ENCODE measurements around the gene HOXC6. TPM values are rescaled to one million over a fixed set of nuclear protein-coding genes. Genes with fewer than 3 reads are reported as not detected.

HOXC6 gene
- total RNA-seq, 5 donors from 2014 or later (not counting 1 experiment from before 2014, with no cell fraction given): not detected

- no peak overlapping the region for H3K4me3 Mint-ChIP-seq
- H3K9me3 Mint-ChIP-seq: no peaks in the 10 kb centered on the region
- Histone ChIP-seq H3K36me3 (ENCODE audit: control insufficient read depth in 2 of 2, extremely low read depth in 1 of 2, insufficient read depth in 1 of 2, low read length in 1 of 2) (no peaks in the 10 kb centered on the region), H3K4me1 (ENCODE audit: control insufficient read depth in 1 of 2, extremely low read depth in 1 of 2, insufficient read depth in 2 of 2, low read length in 2 of 2) (peaks cover 0 to 40% of the 10 kb centered on the region in 2 experiments), H3K27me3 (replicated peaks in 1 of 2; ENCODE audit: control insufficient read depth in 2 of 2, extremely low read depth in 1 of 2, insufficient read depth in 2 of 2, low read length in 1 of 2) (peaks cover 17 to 99% of the 10 kb centered on the region in 2 experiments), H3K27ac (ENCODE audit: low read length) (no peak overlapping the region), H3K9me3 (no peaks in the 10 kb centered on the region), H3K4me3 (ENCODE audit: control insufficient read depth in 1 of 2, extremely low read depth in 1 of 2, low read length in 1 of 2) (no peak overlapping the region)
- peaks cover 16 to 38% (median 28%) of the 10 kb centered on the region in 3 donors for H3K4me1 Mint-ChIP-seq
- 11% methylated on average over 17 of the region's 26 CpGs for WGBS (ENCODE audit: insufficient coverage)
- POLR2A ChIA-PET: no interaction called here
- CTCF ChIA-PET: no interaction called here
- no peak for DNase-seq
- H3K27ac Mint-ChIP-seq: peak overlapping the region in 1 of 2 donors; percentile 36
- peaks cover 86 to 92% of the 10 kb centered on the region in 2 donors for H3K27me3 Mint-ChIP-seq
- H3K36me3 Mint-ChIP-seq: no peaks in the 10 kb centered on the region
- no peak for ATAC-seq (replicated peaks in 1 of 4)
Observed at GRCh38 chr12:53982648-53983567, 45.3 kb upstream of the HOXC6 start.

- ChIA-PET CTCF (no interaction called here), POLR2A (no interaction called here)
- Mint-ChIP-seq H3K4me3 (peak overlapping the region in 1 of 3 donors; percentile 17), H3K9me3 (no peaks in the 10 kb centered on the region), H3K27ac (peak overlapping the region in 1 of 2 donors; percentile 36), H3K36me3 (no peaks in the 10 kb centered on the region), H3K27me3 (peaks cover 86 to 93% of the 10 kb centered on the region in 2 donors), H3K4me1 (peaks cover 16 to 44% (median 30%) of the 10 kb centered on the region in 3 donors)
- ATAC-seq (replicated peaks in 1 of 4) (no peak), DNase-seq (no peak)
- no peak overlapping the region for H3K4me3 ChIP-seq (ENCODE audit: control insufficient read depth in 1 of 2, extremely low read depth in 1 of 2, low read length in 1 of 2)
- H3K27me3 ChIP-seq (replicated peaks in 1 of 2; ENCODE audit: control insufficient read depth in 2 of 2, extremely low read depth in 1 of 2, insufficient read depth in 2 of 2, low read length in 1 of 2): peaks cover 15 to 98% of the 10 kb centered on the region in 2 experiments
- H3K36me3 ChIP-seq (ENCODE audit: control insufficient read depth in 2 of 2, extremely low read depth in 1 of 2, insufficient read depth in 1 of 2, low read length in 1 of 2): no peaks in the 10 kb centered on the region
- no peak overlapping the region for H3K27ac ChIP-seq (ENCODE audit: low read length)
- H3K9me3 ChIP-seq: no peaks in the 10 kb centered on the region
- peaks cover 0 to 37% of the 10 kb centered on the region in 2 experiments for H3K4me1 ChIP-seq (ENCODE audit: control insufficient read depth in 1 of 2, extremely low read depth in 1 of 2, insufficient read depth in 2 of 2, low read length in 2 of 2)
- WGBS (ENCODE audit: insufficient coverage): 7% methylated on average over 9 of the region's 17 CpGs
Observed at GRCh38 chr12:53983568-53983949, 44.7 kb upstream of the HOXC6 start.

DNA sequence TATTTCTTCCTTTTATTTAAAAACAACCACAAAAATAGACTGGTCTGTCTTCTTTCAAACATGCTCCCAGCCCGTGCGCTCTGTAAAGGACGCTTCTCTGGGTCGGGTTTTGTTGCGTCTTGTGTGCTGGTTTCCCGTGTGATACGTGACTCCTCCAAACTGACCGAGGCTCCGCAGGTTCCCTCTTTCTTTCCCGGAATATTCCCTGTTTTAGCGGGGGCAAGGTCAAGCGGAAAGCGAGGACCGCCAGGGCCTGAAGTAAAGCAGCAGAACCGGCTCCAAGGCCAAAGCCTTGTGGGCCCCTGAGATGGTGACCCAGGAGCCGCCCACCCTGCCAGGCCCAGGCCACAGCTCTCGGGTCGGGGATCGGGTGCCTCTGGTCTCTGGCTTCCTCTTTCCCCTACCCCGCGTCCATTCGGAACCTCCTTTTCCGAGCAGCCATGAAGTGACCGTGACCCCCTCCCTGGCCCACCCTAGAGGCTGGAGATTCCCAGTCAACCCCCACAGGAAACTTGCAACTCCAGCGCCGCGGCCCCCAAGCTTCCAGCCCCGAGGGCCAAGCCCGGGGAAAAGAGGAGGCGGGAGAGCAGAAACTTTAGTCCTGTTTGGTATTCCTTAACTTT is 44.2 kb upstream of the HOXC6 start:
- Histone ChIP-seq H3K9me3 (no peaks in the 10 kb centered on the region), H3K36me3 (ENCODE audit: control insufficient read depth in 2 of 2, extremely low read depth in 1 of 2, insufficient read depth in 1 of 2, low read length in 1 of 2) (no peaks in the 10 kb centered on the region), H3K4me3 (ENCODE audit: control insufficient read depth in 1 of 2, extremely low read depth in 1 of 2, low read length in 1 of 2) (no peak overlapping the region), H3K27ac (ENCODE audit: low read length) (no peak overlapping the region), H3K27me3 (replicated peaks in 1 of 2; ENCODE audit: control insufficient read depth in 2 of 2, extremely low read depth in 1 of 2, insufficient read depth in 2 of 2, low read length in 1 of 2) (peaks cover 16 to 98% of the 10 kb centered on the region in 2 experiments), H3K4me1 (ENCODE audit: control insufficient read depth in 1 of 2, extremely low read depth in 1 of 2, insufficient read depth in 2 of 2, low read length in 2 of 2) (peaks cover 1 to 41% of the 10 kb centered on the region in 2 experiments)
- peaks cover 85 to 93% of the 10 kb centered on the region in 2 donors for H3K27me3 Mint-ChIP-seq
- H3K4me3 Mint-ChIP-seq: peak overlapping the region in 1 of 3 donors; percentile 17
- 6% methylated on average over 24 of the region's 30 CpGs for WGBS (ENCODE audit: insufficient coverage)
- H3K4me1 Mint-ChIP-seq: peaks cover 18 to 49% (median 34%) of the 10 kb centered on the region in 3 donors
- H3K36me3 Mint-ChIP-seq: no peaks in the 10 kb centered on the region
- H3K27ac Mint-ChIP-seq: peak overlapping the region; percentile 28 to 43
- ChIA-PET CTCF (interaction anchor here in 1 of 2 donors (0.5 to 1.2 kb wide), 3 partner anchors 188 to 269 kb away, joined by 4 to 9 read pairs (median 6); no protein-coding TSS in a partner anchor), POLR2A (no interaction called here)
- DNase-seq (no peak), ATAC-seq (replicated peaks in 1 of 4) (no peak)
- H3K9me3 Mint-ChIP-seq: no peaks in the 10 kb centered on the region

DNA sequence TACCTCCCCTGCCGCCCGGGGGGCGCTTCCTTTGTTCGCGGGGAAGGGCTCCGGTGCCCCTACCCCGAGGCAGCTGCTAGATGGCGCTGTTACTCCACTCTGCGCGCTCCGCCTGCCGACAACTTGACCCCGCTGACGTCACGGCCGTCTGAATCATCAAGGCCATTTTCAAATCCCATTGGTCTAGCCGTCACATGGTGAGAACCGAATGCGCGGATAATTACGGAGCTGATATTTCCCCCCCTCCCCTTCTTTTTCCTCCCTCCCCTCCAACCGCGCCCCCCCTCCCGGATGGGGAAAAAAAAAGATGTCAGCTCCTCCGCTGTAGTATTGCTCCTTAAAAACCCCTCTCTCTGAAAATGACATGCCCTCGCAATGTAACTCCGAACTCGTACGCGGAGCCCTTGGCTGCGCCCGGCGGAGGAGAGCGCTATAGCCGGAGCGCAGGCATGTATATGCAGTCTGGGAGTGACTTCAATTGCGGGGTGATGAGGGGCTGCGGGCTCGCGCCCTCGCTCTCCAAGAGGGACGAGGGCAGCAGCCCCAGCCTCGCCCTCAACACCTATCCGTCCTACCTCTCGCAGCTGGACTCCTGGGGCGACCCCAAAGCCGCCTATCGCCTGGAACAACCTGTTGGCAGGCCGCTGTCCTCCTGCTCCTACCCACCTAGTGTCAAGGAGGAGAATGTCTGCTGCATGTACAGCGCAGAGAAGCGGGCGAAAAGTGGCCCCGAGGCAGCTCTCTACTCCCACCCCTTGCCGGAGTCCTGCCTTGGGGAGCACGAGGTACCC is 43.1 kb upstream of the HOXC6 start, which contains the start of gene HOXC10:
TSS of gene HOXC10 (plus strand) at position 246 of the 791 bp plus-strand sequence. CDS start at position 360, 114 bp downstream.
- no peaks in the 10 kb centered on the region for H3K9me3 ChIP-seq
- peak within 1 kb of the TSS; percentile 28 to 43 for H3K27ac Mint-ChIP-seq
- ChIA-PET CTCF (interaction anchor here (0.5 to 1.2 kb wide), 6 partner anchors 9 to 302 kb away, joined by 3 to 9 read pairs (median 5); no protein-coding TSS in a partner anchor), POLR2A (no interaction called here)
- H3K9me3 Mint-ChIP-seq: no peaks in the 10 kb centered on the region
- 15% methylated on average over 38 of the region's 55 CpGs for WGBS (ENCODE audit: insufficient coverage)
- peaks cover 29 to 58% (median 44%) of the 10 kb centered on the region in 3 donors for H3K4me1 Mint-ChIP-seq
- H3K27me3 ChIP-seq (replicated peaks in 1 of 2; ENCODE audit: control insufficient read depth in 2 of 2, extremely low read depth in 1 of 2, insufficient read depth in 2 of 2, low read length in 1 of 2): peaks cover 18 to 97% of the 10 kb centered on the region in 2 experiments
- H3K27ac ChIP-seq (ENCODE audit: low read length): no peak within 1 kb of the TSS
- peak within 1 kb of the TSS; percentile 7 to 35 for H3K4me3 ChIP-seq (ENCODE audit: control insufficient read depth in 1 of 2, extremely low read depth in 1 of 2, low read length in 1 of 2)
- H3K27me3 Mint-ChIP-seq: peaks cover 85 to 93% of the 10 kb centered on the region in 2 donors
- no peaks in the 10 kb centered on the region for H3K36me3 Mint-ChIP-seq
- peak within 1 kb of the TSS; percentile 13 to 71 (median 37) for H3K4me3 Mint-ChIP-seq
- ATAC-seq (replicated peaks in 1 of 4): peak; percentile 40 to 67 (median 44)
- peaks cover 4 to 49% of the 10 kb centered on the region in 2 experiments for H3K4me1 ChIP-seq (ENCODE audit: control insufficient read depth in 1 of 2, extremely low read depth in 1 of 2, insufficient read depth in 2 of 2, low read length in 2 of 2)
- peak in 34 of 35 experiments; percentile 12 to 82 (median 57) for DNase-seq
- no peaks in the 10 kb centered on the region for H3K36me3 ChIP-seq (ENCODE audit: control insufficient read depth in 2 of 2, extremely low read depth in 1 of 2, insufficient read depth in 1 of 2, low read length in 1 of 2)

- Histone ChIP-seq H3K27ac (ENCODE audit: low read length) (no peak overlapping the region), H3K36me3 (ENCODE audit: control insufficient read depth in 2 of 2, extremely low read depth in 1 of 2, insufficient read depth in 1 of 2, low read length in 1 of 2) (no peaks in the 10 kb centered on the region), H3K9me3 (no peaks in the 10 kb centered on the region), H3K4me3 (ENCODE audit: control insufficient read depth in 1 of 2, extremely low read depth in 1 of 2, low read length in 1 of 2) (peak overlapping the region; percentile 7 to 35), H3K4me1 (ENCODE audit: control insufficient read depth in 1 of 2, extremely low read depth in 1 of 2, insufficient read depth in 2 of 2, low read length in 2 of 2) (peaks cover 4 to 51% of the 10 kb centered on the region in 2 experiments), H3K27me3 (replicated peaks in 1 of 2; ENCODE audit: control insufficient read depth in 2 of 2, extremely low read depth in 1 of 2, insufficient read depth in 2 of 2, low read length in 1 of 2) (peaks cover 21 to 97% of the 10 kb centered on the region in 2 experiments)
- Mint-ChIP-seq H3K4me1 (peaks cover 34 to 58% (median 47%) of the 10 kb centered on the region in 3 donors), H3K27ac (no peak overlapping the region), H3K4me3 (peak overlapping the region in 2 of 3 donors; percentile 13 to 71), H3K9me3 (no peaks in the 10 kb centered on the region), H3K36me3 (no peaks in the 10 kb centered on the region), H3K27me3 (peaks cover 85 to 93% of the 10 kb centered on the region in 2 donors)
- ATAC-seq (replicated peaks in 1 of 4) (peak in 1 of 4 experiments; percentile 15), DNase-seq (no peak)
- ChIA-PET CTCF (interaction anchor here (0.6 to 1.0 kb wide), 2 partner anchors 12 to 301 kb away, joined by 3 to 4 read pairs; no protein-coding TSS in a partner anchor), POLR2A (no interaction called here)
- WGBS (ENCODE audit: insufficient coverage): 16% methylated on average over 16 of the region's 21 CpGs
Observed at GRCh38 chr12:53985692-53985993, 42.6 kb upstream of the HOXC6 start.

Measured in T-cell (primary cell).